Gastroesophageal sphincter (tissue), 3 donors: ENCODE results near the gene ANKZF1.

Experiments used
- CTCF ChIP-seq, 4 experiments: fragments of 200-600 bp in 2 of 4; fragments of 450-650 bp in 2 of 4; sonication (generic) in 1 of 4; IDR thresholded peaks; one replicate each; pipeline ENCODE4 v1.5.1; 2017 to 2019; ENCODE audit warnings: antibody characterized with exemption in 4 of 4, mild to moderate bottlenecking in 2 of 4, moderate library complexity in 2 of 4
- EP300 ChIP-seq: sonication (generic); formaldehyde crosslinking; IDR thresholded peaks from one replicate; pipeline ENCODE4 v1.6.1; 2017; ENCODE audit warnings: antibody characterized with exemption, mild to moderate bottlenecking
- POLR2A ChIP-seq, 2 donors: fragments of 450-650 bp; IDR thresholded peaks; one replicate each; pipeline ENCODE4 v1.6.1; 2017; ENCODE audit warnings: antibody characterized with exemption in 2 of 2, mild to moderate bottlenecking in 2 of 2, moderate library complexity in 1 of 2
- POLR2AphosphoS5 ChIP-seq: sonication (generic); formaldehyde crosslinking; IDR thresholded peaks from one replicate; pipeline ENCODE4 v1.6.1; 2017; ENCODE audit warnings: antibody characterized with exemption

GRCh38 chr2:219281588-219281987 is 52.0 kb downstream of the ANKZF1 start:
- TF ChIP-seq CTCF (IDR thresholded peaks at IDR 0.05) (no peak), POLR2A (IDR thresholded peaks at IDR 0.05) (no peak), EP300 (no peak), POLR2AphosphoS5 (no peak)
